GM18526 (cell line): ENCODE results near the gene UCKL1.

Experiments used
- POLR2A ChIP-seq: IDR thresholded peaks from 3 replicates; pipeline ENCODE4 v1.6.1; 2011; ENCODE audit not compliant: insufficient read length; ENCODE audit errors: extremely low read depth

UCKL1 gene

DNA sequence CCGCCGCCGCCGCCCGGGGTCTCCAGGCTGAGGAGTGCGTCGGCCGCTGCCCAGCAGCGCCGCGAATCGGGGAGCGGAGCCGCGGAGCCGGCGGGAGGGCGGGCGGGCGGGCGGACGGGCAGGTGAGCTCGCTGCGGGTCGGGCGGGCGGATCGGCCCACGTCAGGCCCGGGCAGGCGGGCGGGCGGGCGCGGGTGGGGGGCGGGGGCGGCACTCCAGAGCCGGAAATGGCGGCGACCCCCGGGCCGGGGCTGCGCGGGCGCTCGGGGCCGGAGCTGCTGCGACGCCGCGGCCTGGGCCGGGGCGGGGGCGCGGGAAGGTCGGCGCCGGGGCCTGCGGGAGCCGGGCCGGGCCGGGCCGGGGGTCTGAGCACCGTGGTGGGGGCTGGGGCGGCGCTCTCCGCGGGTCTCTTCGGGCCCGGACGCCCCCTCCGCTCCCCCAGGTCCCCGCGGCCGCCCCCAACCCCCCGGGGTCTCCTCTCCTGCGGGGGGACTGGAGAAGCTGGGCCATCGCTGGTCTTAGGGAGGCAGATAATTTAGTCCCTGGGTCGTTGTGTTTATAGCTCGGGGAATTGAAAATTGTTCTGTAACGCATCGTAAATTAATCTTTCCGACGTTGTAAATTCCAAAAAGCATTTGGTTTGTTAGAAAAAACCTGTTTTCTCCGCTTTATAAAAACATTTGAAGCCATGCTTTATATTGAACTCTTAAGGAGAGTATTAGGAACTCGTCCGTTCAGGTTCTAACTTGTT is 60.8 kb downstream of the UCKL1 start:
- no peak for TF ChIP-seq POLR2A

DNA sequence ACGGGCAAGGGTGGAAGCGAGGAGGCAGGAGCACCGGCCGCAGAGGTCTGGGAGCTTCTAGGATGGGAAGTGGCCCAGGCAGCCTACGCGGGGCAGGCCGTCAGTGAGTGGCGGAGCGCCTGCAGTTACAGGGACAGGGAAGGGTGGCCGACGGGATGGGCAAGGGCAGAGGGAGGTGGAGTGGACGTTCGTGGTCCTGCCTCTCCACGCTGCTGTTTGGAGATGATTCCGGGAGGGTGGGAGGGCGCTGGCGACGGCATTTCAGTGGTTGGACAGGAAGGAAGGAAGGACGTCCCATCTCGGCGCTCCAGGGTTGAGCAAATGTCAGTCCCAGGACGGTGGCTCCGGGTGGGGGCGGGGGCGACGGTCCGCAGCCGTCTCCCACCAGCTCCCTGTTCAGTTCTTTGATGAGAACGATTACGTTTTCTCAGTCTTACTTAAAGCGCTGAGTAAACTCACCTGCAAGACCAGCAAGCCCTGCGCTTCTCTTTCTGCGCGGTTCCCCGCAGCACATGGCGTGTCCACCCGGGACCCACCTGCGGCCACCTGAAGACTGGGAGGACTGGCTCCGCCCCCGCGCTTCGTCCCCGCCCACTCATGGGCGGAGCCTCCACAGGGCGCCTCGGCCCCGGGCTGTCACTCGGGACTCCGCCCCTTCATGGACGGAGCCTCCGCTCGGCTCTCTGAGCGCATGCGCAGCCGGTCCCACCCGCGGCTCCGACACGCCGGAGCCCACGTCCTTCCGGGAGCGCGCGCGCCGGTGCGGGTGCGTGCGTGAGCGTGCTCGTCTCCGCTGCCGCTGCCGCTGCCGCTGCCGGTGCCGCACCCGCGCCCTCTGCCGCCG is 61.6 kb downstream of the UCKL1 start, which contains the start of gene DNAJC5:
TSS of gene DNAJC5 (plus strand) at position 769 of the 844 bp plus-strand sequence. CDS start 33,220 bp downstream, outside the sequence.
- TF ChIP-seq POLR2A, result peak; percentile 42

DNA sequence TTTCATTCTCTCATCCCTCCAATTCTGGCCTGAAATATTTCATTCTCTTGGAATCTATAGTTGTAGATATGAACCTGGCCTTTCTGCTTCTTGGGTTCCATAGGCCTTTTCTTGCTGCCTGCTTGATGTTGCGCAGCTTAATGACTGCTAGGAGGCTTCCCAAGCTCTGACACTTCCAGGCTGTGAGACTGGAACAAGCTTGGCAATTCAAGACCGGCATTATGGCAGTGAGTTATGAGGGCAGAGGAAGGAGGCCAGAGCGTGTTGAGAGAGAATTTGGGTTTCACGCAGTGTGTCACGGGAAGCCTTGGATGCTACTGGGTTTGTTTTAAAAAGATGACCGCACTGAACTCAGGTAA is 62.2 kb downstream of the UCKL1 start:
- TF ChIP-seq POLR2A, result no peak

DNA sequence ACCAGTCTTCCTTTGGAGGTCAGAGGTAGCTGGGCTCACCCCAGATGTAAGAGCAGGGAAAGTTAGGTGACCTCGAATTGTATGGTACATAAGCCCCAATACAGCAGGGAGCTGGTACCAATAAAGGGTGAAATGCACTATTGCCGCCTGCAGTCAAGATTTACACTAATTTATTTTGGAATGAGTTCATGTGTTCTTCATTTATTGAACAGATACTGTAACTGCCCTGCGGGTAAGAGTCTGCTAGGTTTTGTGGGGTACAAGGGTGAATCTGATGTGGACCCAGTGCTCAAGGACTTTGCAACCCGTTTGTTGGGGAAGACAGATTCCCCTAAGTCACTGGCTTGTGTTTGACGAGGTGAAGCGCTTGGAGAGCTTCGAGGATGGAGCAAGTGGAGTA is 63.8 kb downstream of the UCKL1 start:
- no peak for TF ChIP-seq POLR2A

DNA sequence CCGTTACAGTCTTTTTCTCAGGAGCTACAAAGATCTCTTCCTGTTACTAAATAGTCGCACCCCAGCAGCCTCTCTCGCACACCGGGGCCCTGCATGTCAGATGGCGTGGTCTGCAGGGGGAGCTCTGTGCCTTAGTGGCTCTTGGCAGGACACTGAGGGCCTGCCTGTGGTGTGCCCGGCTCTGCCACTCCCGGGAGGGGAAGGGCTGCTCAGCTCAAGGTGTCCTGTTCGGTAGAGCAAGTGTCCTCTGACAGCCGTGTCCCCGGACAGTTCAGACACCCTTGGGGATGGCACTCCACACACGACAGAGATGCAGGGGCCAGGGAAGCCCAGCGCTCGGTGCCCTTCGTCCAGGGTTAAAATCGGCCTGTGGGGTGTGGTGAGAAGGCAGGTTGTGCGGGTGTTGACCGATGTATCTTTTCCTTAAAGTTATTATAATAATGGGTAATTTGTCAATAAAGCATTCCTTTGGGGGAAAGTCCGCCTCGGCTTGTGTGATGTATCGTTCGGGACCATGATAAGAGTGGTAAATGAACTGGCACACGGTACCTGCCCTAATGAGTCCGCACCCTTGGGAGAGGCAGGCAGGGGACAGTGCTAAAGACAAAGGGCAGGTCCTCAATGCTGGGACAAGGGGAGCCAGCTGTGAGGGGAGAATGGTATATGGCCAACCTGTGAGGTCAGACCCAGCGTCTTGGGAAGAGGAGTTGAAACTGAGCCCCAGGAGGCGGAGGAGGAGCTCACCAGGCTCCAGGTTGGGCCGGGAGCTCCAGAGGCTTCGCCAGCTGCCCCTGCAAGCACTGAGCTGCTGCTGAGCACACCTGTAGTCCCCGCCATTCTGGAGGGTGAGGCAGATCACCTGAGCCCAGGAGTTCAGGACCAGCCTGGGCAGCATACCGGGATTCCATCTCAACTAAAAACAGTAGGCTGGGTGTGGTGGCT is 64.9 kb downstream of the UCKL1 start:
- TF ChIP-seq POLR2A, result no peak

DNA sequence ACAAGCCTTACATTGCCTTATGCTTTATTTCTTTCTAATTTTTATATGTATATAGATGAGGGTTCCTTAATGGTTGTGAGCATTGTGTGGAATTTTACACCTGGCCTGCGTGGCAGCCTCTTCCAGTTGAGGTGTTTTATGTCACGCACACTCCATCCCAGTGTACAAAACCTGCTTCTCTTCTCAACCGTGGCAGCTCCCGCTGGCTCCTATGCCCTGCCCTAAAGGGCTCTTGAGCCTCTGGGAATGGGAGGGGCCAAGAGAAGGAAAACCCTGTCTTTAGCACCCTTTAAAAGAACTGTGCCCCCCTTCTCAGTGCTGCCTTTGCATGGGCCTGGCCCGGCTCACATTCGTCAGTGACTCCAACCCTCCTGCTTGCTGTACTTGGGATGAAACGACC is 65.6 kb downstream of the UCKL1 start:
- no peak for TF ChIP-seq POLR2A

DNA sequence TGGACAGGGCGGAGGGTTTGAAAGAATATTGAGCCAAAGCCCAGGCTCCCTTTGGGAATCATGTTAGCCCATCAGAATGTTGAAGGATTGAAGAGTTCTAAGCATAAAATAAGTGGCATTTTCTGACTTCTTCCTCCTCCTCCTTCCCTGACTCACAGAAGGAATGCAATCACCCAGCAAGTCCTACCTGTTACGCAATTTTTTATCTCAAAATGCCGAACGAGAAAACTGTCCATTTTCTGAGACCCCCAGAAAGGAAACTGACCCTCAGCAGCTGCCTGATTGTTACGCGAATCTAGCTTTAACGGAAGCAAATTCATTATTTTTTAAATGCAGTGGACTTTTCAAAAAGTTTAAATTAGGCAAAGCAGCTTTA is 66.0 kb downstream of the UCKL1 start:
- no peak for TF ChIP-seq POLR2A
